IgD-negative memory B cell (primary cell): Measurements from ENCODE around the gene SLC40A1. TPM values are rescaled to one million over a fixed set of nuclear protein-coding genes. Genes with fewer than 3 reads are reported as not detected.
"Not testable (repeated sequence)": the region's sequence is repeated elsewhere in the genome, so short reads cannot be mapped to it uniquely, and the experiment has no call there.

Source experiments
- H3K27ac Mint-ChIP-seq, 3 donors: one replicate each; pipeline ENCODE4 v1.8.0; 2020 to 2022; ENCODE audit warnings: mild to moderate bottlenecking in 3 of 3, mixed read lengths in 3 of 3, moderate library complexity in 1 of 3
- H3K27me3 Mint-ChIP-seq: one replicate; pipeline ENCODE4 v1.8.0; 2021; ENCODE audit warnings: mixed read lengths
- H3K36me3 Mint-ChIP-seq: one replicate; pipeline ENCODE4 v1.8.0; 2020; ENCODE audit warnings: mild to moderate bottlenecking, mixed read lengths
- H3K4me1 Mint-ChIP-seq, 3 donors: one replicate each; pipeline ENCODE4 v1.8.0; 2020 to 2022; ENCODE audit warnings: mixed read lengths in 3 of 3, mild to moderate bottlenecking in 1 of 3
- H3K4me3 Mint-ChIP-seq, 4 donors: one replicate each; pipeline ENCODE4 v1.8.0; 2020 to 2022; ENCODE audit warnings: mild to moderate bottlenecking in 4 of 4, mixed read lengths in 4 of 4, moderate library complexity in 3 of 4
- H3K9me3 Mint-ChIP-seq, 3 donors: one replicate each; pipeline ENCODE4 v1.8.0; 2020 to 2021; ENCODE audit warnings: mixed read lengths in 3 of 3, mild to moderate bottlenecking in 1 of 3
- polyA plus RNA-seq: library from polyadenylated mRNA; unstranded; fragments of 300-500 nt; fragmentation: Illumina TruSeq; gene quantifications from one replicate; pipeline ENCODE4 v1.2.3, GENCODE V29; 2021

SLC40A1 gene
- polyA plus RNA-seq, 1 donor from 2014 or later, result 2.3 TPM

DNA sequence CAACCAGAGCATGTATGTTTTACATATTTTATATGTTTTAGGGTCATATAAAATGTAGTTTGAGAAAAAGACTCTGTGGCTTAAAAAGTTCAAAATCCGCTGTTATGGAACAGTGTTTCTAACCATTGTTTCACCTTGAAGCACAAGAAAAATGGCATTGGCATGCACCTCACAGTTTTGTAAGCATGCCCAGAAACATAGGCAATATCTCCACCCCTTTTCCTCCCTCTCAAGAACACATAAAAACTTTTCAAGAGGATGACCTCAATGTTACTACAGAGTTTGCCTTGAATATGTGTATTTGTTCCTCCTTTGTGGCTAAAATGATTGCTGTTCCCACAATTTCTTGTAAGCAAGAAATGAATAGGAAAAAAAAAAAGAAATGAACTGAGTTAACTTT is 29.3 kb upstream of the SLC40A1 start:
- peaks cover 0 to 2% (median 0%) of the 10 kb centered on the region in 3 donors for H3K4me1 Mint-ChIP-seq
- H3K4me3 Mint-ChIP-seq, result no peak overlapping the region
- no peak overlapping the region for H3K27ac Mint-ChIP-seq
- H3K27me3 Mint-ChIP-seq, result peaks cover 6% of the 10 kb centered on the region
- H3K9me3 Mint-ChIP-seq, result no peaks in the 10 kb centered on the region
- H3K36me3 Mint-ChIP-seq, result no peaks in the 10 kb centered on the region

DNA sequence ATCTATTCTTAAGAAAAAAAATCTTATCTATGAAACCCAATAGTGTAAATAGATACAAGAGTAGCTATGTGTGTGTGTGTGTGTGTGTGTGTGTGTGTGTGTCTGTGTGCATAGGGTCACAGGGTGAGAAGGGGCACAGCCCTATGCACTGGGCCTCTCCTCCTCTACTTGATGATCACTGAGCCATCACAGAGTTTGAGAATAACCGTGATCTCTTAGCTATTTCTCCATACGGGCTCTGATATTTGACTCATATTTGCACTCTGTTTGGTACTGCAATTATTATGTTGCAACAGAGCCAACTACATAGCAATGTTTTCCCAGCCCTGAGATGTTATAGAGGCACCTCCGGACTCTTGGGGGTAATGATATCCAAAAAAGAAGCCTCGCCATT is 28.8 kb upstream of the SLC40A1 start:
- H3K4me3 Mint-ChIP-seq, result no peak overlapping the region
- no peak overlapping the region for H3K27ac Mint-ChIP-seq
- H3K36me3 Mint-ChIP-seq, result no peaks in the 10 kb centered on the region
- no peaks in the 10 kb centered on the region for H3K4me1 Mint-ChIP-seq
- H3K27me3 Mint-ChIP-seq, result peaks cover 6% of the 10 kb centered on the region
- no peaks in the 10 kb centered on the region for H3K9me3 Mint-ChIP-seq

DNA sequence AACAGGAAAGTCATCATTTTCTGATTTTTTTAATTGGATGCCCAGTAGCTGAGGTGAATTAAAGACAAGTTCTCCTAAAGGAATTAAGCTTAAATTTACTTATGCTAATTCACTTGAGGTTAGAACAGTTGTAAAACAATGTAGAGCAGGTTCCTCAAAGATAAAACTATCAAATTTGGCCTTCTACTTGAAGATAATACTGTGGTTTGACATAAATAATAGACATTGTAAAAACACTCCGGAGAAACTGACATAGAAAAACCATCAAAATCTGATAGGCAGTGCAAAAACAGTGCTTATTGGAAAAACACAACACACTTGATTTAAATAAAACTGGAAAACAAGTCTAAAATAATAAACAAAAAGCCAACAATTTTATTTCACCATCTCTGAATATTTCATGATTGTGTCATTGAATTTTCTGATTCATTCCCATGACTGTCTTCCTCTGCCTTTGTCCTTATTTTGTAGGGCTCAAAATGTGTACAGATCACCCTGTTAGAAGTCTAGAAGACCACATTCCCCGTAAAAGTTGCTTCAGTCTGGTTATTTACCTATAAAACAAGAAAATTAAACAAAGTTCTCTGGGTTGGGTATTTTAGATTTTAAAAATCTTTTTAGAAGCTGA is 28.3 kb upstream of the SLC40A1 start:
- Mint-ChIP-seq H3K4me3 (no peak overlapping the region), H3K36me3 (no peaks in the 10 kb centered on the region), H3K27me3 (peaks cover 6% of the 10 kb centered on the region), H3K27ac (no peak overlapping the region), H3K4me1 (no peaks in the 10 kb centered on the region), H3K9me3 (no peaks in the 10 kb centered on the region)

DNA sequence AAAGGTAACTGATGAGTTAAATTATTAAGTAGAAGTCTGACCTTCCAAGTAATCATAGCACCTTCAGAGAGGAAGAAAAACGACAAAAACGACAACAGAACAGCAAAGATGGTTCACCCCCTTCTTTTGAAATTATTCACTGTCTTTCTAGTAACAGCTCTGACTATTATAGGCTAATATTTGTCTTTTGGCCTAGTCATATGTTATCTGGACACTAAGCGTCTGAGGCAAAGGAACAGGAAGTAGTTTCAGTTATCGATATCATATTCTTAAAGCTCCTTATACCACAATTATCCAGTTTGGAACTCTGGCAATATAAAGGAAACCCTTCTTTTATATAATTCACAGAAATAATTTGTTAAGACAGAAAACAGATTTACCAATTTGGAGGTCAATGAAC is 27.6 kb upstream of the SLC40A1 start:
- Mint-ChIP-seq H3K4me3 (no peak overlapping the region), H3K4me1 (no peaks in the 10 kb centered on the region), H3K27ac (no peak overlapping the region), H3K27me3 (peaks cover 8% of the 10 kb centered on the region), H3K36me3 (no peaks in the 10 kb centered on the region), H3K9me3 (no peaks in the 10 kb centered on the region)

DNA sequence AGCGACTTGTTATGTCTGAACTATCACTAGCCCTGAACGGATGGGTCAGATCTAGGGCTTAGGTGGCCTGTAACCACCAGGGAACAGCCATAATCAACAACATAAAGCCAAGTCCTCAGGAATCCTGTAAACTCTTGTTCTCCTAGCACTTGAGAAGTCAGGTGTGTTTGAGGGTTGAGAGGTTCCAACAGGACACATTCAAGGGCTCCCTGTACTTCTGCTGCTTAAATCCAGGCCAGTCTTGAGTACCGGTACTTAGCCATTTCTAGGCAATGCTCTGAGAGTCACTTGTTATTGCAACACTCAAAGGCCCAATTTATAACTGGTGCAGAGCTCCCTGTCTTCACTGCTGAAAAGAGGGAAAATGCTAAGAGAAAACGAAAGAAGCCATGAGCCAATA is 21.6 kb upstream of the SLC40A1 start:
- Mint-ChIP-seq H3K27me3 (peaks cover 8% of the 10 kb centered on the region), H3K36me3 (no peaks in the 10 kb centered on the region), H3K4me3 (no peak overlapping the region), H3K27ac (no peak overlapping the region), H3K9me3 (no peaks in the 10 kb centered on the region), H3K4me1 (no peaks in the 10 kb centered on the region)

DNA sequence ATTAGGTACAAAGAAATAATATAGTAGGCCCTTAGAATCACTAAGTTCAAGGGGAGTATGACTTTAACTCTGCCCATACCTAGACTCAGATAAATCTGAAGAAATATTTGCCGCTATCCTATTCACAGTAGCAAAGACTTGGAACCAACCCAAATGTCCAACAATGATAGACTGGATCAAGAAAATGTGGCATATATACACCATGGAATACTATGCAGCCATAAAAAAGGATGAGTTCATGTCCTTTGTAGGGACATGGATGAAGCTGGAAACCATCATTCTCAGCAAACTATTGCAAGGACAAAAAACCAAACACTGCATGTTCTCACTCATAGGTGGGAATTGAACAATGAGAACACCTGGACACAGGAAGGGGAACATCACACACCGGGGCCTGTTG is 21.1 kb upstream of the SLC40A1 start:
- H3K36me3 Mint-ChIP-seq, H3K4me3 Mint-ChIP-seq, H3K9me3 Mint-ChIP-seq, H3K27me3 Mint-ChIP-seq, H3K27ac Mint-ChIP-seq, H3K4me1 Mint-ChIP-seq: not testable (repeated sequence)

DNA sequence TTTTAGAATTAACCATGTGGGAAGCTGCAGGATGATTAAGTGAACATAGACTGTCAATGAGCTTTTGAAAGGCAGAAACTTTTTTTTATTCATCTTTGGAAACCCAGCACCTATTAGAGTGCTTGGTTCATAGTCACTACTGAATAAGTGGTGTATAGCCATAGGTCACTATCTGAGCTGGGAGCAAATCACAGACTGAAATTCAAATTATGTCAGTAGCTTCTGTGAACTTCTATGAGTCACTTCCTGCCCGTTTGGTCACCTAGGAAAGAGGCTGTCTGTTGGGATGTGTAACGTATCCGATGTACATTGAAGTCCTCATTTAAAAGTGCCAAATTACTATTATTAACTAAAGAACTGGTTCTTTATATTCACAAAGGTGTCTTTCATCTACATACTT is 20.5 kb upstream of the SLC40A1 start:
- Mint-ChIP-seq H3K36me3 (no peaks in the 10 kb centered on the region), H3K4me1 (no peaks in the 10 kb centered on the region), H3K9me3 (no peaks in the 10 kb centered on the region), H3K27ac (no peak overlapping the region), H3K27me3 (peaks cover 13% of the 10 kb centered on the region), H3K4me3 (no peak overlapping the region)

DNA sequence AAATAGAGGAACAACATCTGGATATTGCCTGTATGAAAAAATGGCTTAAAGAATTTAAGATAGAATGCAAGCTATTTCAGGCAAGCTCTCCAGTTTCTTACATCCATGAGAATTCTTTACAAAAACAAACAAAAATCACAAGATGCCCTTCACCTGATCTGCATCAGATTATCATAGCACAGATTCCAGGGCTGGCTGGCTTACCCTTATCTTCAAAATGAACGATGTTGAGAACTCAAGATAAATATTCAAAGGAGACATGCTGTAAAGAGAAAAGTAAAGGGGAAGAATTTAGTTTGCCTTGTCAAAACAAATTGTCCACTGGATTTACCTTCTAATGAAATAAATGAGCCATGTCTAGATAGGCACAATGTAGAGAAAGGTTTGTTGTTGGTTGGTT is 18.7 kb upstream of the SLC40A1 start:
- H3K4me1 Mint-ChIP-seq, result no peaks in the 10 kb centered on the region
- no peaks in the 10 kb centered on the region for H3K9me3 Mint-ChIP-seq
- H3K36me3 Mint-ChIP-seq, result no peaks in the 10 kb centered on the region
- H3K27me3 Mint-ChIP-seq, result peaks cover 15% of the 10 kb centered on the region
- no peak overlapping the region for H3K4me3 Mint-ChIP-seq
- H3K27ac Mint-ChIP-seq, result no peak overlapping the region

DNA sequence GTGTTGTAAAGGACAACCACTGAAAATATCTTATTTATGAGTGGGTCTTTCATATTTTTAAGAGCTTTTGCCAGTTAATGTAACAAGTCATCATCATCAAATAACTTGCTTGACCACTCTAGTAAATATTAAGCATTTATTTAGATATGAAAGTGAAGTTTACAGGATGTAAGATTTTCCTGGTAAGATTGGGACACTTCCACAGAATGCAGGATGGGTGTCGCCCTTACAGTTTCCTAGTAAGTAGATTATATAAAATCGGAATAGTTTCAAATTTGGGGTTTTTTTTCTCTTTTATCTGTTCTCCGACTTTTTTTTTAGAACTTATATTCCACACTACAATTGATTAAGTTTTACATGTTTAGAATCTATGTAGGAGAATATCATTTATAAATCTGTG is 14.8 kb upstream of the SLC40A1 start:
- no peak overlapping the region for H3K27ac Mint-ChIP-seq
- H3K4me3 Mint-ChIP-seq, result no peak overlapping the region
- H3K9me3 Mint-ChIP-seq, result no peaks in the 10 kb centered on the region
- H3K36me3 Mint-ChIP-seq, result no peaks in the 10 kb centered on the region
- peaks cover 0 to 2% (median 0%) of the 10 kb centered on the region in 3 donors for H3K4me1 Mint-ChIP-seq
- peaks cover 10% of the 10 kb centered on the region for H3K27me3 Mint-ChIP-seq

DNA sequence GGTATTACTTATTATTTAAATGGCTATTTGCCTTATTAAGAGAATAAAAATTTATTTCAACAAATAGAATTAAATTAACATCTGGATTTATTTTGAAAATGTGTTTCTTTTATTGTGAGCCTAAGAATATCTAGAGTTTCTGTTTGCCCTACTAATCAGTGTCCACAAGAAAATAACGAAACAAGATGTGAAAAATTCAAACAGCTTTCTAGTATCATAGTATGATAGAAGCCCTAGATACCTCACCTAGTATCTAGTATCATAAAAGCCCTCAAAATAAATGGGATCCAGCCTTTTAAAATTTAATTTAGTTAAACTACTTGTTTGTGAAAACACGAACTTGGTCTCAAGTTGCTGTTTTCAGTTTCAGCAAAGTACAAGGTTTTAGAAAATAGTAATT is 13.7 kb upstream of the SLC40A1 start:
- Mint-ChIP-seq H3K4me3 (no peak overlapping the region), H3K9me3 (peaks cover 0 to 3% (median 0%) of the 10 kb centered on the region in 3 donors)

DNA sequence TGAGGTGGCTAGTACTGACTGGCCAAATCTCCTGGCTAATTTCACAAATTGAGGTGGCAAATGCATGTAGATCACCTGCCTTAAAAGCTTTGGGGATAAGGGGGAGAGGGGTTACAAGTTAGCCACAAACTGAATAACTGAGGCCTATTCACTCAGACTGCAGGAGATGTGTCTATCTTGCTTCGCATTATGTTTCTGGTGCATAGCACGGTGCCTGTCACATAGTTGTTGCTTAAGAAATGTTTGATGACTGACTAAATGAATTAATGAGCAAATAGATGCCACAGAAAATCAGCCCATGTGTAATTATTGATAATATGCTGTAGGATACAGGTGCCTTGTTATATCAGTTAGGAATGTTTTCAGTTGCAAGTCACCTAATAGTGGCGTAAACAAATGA is 12.5 kb upstream of the SLC40A1 start:
- peaks cover 0 to 3% (median 0%) of the 10 kb centered on the region in 3 donors for H3K9me3 Mint-ChIP-seq
- peaks cover 0 to 2% (median 0%) of the 10 kb centered on the region in 3 donors for H3K4me1 Mint-ChIP-seq
- no peak overlapping the region for H3K27ac Mint-ChIP-seq
- no peak overlapping the region for H3K4me3 Mint-ChIP-seq
- H3K27me3 Mint-ChIP-seq, result peaks cover 13% of the 10 kb centered on the region
- no peaks in the 10 kb centered on the region for H3K36me3 Mint-ChIP-seq

More for the DNA sequence above, 13.7 kb upstream of the SLC40A1 start:
- H3K27me3 Mint-ChIP-seq, result peaks cover 13% of the 10 kb centered on the region
- H3K36me3 Mint-ChIP-seq, result no peaks in the 10 kb centered on the region
- no peak overlapping the region for H3K27ac Mint-ChIP-seq
- peaks cover 0 to 2% (median 0%) of the 10 kb centered on the region in 3 donors for H3K4me1 Mint-ChIP-seq

DNA sequence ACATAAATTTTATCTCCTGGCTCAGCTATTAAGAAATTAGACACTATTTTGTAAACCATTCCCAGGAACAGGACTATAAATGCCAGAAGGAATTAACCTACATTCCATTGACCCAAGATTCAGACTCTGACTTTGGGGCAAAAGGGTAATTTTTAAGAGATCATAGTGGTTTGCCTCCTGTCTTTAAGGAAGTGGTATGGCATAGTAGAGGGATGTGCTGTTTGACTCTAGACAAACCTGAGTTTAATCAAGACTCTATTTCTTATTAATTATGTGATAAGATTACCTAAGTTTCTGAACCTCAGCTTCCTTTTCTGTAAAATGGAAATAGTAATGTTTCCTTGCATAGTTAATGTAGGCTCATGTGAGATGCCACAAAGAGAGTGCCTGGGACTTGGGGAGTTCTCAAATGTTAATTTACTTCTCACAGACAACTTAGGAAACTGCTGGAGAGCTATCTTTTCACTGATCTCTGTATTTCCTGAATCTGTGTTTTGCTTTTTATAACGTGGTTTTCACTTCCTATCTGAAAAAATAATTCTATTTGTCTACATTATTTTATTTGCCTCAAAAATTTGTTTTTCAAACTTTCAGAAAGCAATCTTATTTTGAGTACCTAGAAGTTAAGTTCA is 11.9 kb upstream of the SLC40A1 start:
- Mint-ChIP-seq H3K4me1 (peaks cover 2 to 3% (median 3%) of the 10 kb centered on the region in 3 donors), H3K4me3 (no peak overlapping the region), H3K36me3 (no peaks in the 10 kb centered on the region), H3K9me3 (peaks cover 0 to 3% (median 0%) of the 10 kb centered on the region in 3 donors), H3K27ac (no peak overlapping the region), H3K27me3 (peaks cover 13% of the 10 kb centered on the region)

DNA sequence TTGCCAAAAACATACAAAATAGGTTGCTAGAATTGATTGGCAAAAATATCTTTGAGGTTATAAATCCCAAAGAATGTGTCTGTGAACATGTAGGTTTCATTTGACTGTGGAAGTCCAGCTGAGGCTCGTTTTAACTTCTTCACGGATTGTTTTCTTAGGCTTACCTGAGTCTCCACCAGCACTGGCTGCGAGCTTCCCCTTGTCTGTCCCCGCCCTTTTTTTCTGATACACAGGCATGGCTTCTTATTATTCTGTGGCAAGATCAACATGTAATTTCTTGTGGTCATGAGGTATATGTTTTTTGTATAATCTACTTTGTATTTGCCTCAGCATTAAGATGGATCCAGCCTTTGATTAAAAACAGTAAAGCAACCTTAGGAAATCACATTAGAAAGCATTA is 7.2 kb upstream of the SLC40A1 start:
- no peak overlapping the region for H3K27ac Mint-ChIP-seq
- H3K4me3 Mint-ChIP-seq, result no peak overlapping the region
- H3K27me3 Mint-ChIP-seq, result peaks cover 12% of the 10 kb centered on the region
- peaks cover 0 to 3% (median 0%) of the 10 kb centered on the region in 3 donors for H3K9me3 Mint-ChIP-seq
- H3K36me3 Mint-ChIP-seq, result no peaks in the 10 kb centered on the region
- peaks cover under 1 to 5% (median 3%) of the 10 kb centered on the region in 3 donors for H3K4me1 Mint-ChIP-seq

DNA sequence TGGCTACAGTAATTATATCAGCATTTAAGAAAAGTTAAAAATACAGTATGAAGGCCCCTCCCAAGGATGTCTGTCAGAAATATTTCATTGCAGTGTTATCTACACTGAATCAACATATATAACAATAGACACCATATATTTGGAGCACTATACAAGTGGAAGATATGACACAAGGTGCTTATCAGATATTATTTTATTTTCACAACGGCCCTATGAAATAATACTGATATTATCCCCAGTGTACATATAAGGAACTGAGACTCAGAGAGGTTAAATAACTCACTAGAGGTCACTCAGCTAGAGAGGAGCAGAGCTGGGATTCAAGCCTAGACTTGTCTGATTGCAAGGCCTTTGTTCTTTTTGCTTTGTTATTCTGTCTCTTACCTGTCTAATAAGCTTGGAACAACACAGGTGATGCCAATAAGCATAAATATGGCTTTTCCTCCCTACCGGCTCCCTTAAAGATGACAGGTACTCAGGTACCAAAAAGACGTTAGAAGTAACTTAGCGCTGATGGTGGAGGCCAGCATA is 4.7 kb upstream of the SLC40A1 start:
- Mint-ChIP-seq H3K4me3 (peak overlapping the region in 1 of 4 donors; percentile 23), H3K36me3 (no peaks in the 10 kb centered on the region), H3K4me1 (peaks cover 3 to 13% (median 10%) of the 10 kb centered on the region in 3 donors), H3K9me3 (peaks cover 0 to 3% (median 0%) of the 10 kb centered on the region in 3 donors), H3K27ac (no peak overlapping the region), H3K27me3 (peaks cover 27% of the 10 kb centered on the region)

DNA sequence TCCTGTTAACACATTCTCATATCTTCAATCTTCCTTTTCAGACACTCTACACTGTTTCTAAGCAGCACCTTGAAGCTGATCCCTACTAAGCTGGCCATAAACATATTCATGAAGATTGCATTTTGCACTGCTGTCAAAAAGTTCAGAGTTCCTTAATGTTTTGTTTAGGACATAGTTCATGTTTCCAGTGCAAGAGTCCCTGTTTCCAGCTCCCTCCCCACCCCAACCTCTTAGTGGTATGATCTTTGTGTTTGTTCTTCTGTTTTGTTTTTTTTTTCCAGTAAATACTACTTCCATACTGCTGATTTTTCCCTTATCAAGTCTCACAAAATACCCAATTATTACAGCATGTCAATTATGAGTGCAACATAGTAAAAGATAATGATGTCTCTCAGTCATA is 4.1 kb upstream of the SLC40A1 start:
- H3K27me3 Mint-ChIP-seq, result peaks cover 30% of the 10 kb centered on the region
- H3K27ac Mint-ChIP-seq, result no peak overlapping the region
- peaks cover 7 to 18% (median 13%) of the 10 kb centered on the region in 3 donors for H3K4me1 Mint-ChIP-seq
- no peaks in the 10 kb centered on the region for H3K36me3 Mint-ChIP-seq
- no peaks in the 10 kb centered on the region for H3K9me3 Mint-ChIP-seq
- H3K4me3 Mint-ChIP-seq, result no peak overlapping the region
